Uterus (tissue), 2 donors: ENCODE results near the gene NOX3.

Source experiments
- CTCF ChIP-seq, 4 experiments: fragments of 200-600 bp in 2 of 4; fragments of 450-650 bp in 2 of 4; sonication (generic) in 2 of 4; IDR thresholded peaks; one replicate each; pipeline ENCODE4 v1.5.1; 2016 to 2019; ENCODE audit warnings: antibody characterized with exemption in 4 of 4, mild to moderate bottlenecking in 2 of 4, moderate library complexity in 1 of 4
- POLR2A ChIP-seq, 2 donors: fragments of 450-650 bp; IDR thresholded peaks; one replicate each; pipeline ENCODE4 v1.6.1; 2016; ENCODE audit warnings: antibody characterized with exemption in 2 of 2, mild to moderate bottlenecking in 1 of 2, moderate library complexity in 1 of 2

- TF ChIP-seq CTCF (IDR thresholded peaks at IDR 0.05): no peak
- TF ChIP-seq POLR2A (IDR thresholded peaks at IDR 0.05): no peak
Measured at GRCh38 chr6:155375801-155376200, 79.8 kb downstream of the NOX3 start.
